GM12878 (cell line): ENCODE data around the gene IFNGR2. TPM values are rescaled to one million over a fixed set of nuclear protein-coding genes. Genes with fewer than 3 reads are reported as not detected.

Experiments used
- ASH2L ChIP-seq: fragments of 300-600, 200-600 bp; sonication (generic); IDR thresholded peaks from 2 replicates; pipeline ENCODE4 v1.6.1; 2017; ENCODE audit warnings: low read depth, mild to moderate bottlenecking, borderline replicate concordance
- BMI1 ChIP-seq: fragments of 450-650 bp; IDR thresholded peaks from 2 replicates; pipeline ENCODE4 v1.6.1; 2016; ENCODE audit warnings: mild to moderate bottlenecking, moderate library complexity, borderline replicate concordance
- CREM ChIP-seq: IDR thresholded peaks from 2 replicates; pipeline ENCODE4 v1.6.1; 2014; ENCODE audit warnings: antibody characterized with exemption, low read depth
- NFIC ChIP-seq: IDR thresholded peaks from 2 replicates; pipeline ENCODE4 v1.6.1; 2012; ENCODE audit warnings: low read depth, mild to moderate bottlenecking, inconsistent platforms, low read length, moderate library complexity
- NFXL1 ChIP-seq: fragments of 450-650 bp; IDR thresholded peaks from 2 replicates; pipeline ENCODE4 v1.6.1; 2017; ENCODE audit warnings: antibody characterized with exemption, mild to moderate bottlenecking, borderline replicate concordance
- NR2C2 ChIP-seq: IDR thresholded peaks from 2 replicates; pipeline ENCODE4 v1.6.1; 2011; ENCODE audit warnings: borderline replicate concordance, low read depth; ENCODE audit not compliant: control insufficient read depth, insufficient read length
- RAD51 ChIP-seq: fragments of 450-650 bp; IDR thresholded peaks from 2 replicates; pipeline ENCODE4 v1.6.1; 2016; ENCODE audit warnings: moderate library complexity, mild to moderate bottlenecking, inconsistent platforms
- SIX5 ChIP-seq: IDR thresholded peaks from 2 replicates; pipeline ENCODE4 v1.6.1; 2011; ENCODE audit warnings: mild to moderate bottlenecking, low read depth, low read length, moderate library complexity; ENCODE audit not compliant: severe bottlenecking
- ZBED1 ChIP-seq: IDR thresholded peaks from 2 replicates; pipeline ENCODE4 v1.6.1; 2016; ENCODE audit warnings: borderline replicate concordance
- ZNF217 ChIP-seq: fragments of 450-650 bp; IDR thresholded peaks from 2 replicates; pipeline ENCODE4 v1.6.1; 2017; ENCODE audit warnings: antibody characterized with exemption, mild to moderate bottlenecking
- polyA plus RNA-seq, 11 experiments: library from polyadenylated mRNA; depleted of rRNA in 4 of 11; unstranded in 6 of 11; stranded (reverse) in 5 of 11; fragments of >200 nt; fragmentation: Nextera tagmentation in 4 of 11; fragmentation: Illumina TruSeq in 1 of 11; extraction: Ambion mirVana in 4 of 11; extraction: Trizol in 1 of 11; gene quantifications; 1 replicate in 1 of 11; 2 replicates in 10 of 11; pipeline versions ENCODE4 v1.2.1 to v1.2.3, GENCODE V29; 2011 to 2016; ENCODE audit warnings: inconsistent platforms in 2 of 11, missing spikeins in 2 of 11, low read depth in 1 of 11
- total RNA-seq, 4 experiments: library from RNA; depleted of rRNA in 3 of 4; stranded (reverse); fragments of >200 nt in 3 of 4; fragmentation: Illumina TruSeq in 1 of 4; extraction: Trizol in 1 of 4; gene quantifications; 2 replicates each; pipeline versions ENCODE4 v1.2.1 to v1.2.3, GENCODE V29; 2013 to 2021
- TF ChIP-seq, protein P1 (sequence below): IDR thresholded peaks from 2 replicates; pipeline ENCODE4 v1.6.1; 2011; ENCODE audit warnings: low read depth, low read length, improper control_type of control experiment, borderline replicate concordance
- TF ChIP-seq, protein P2 (sequence below): IDR thresholded peaks from 2 replicates; pipeline ENCODE4 v1.6.1; 2012; ENCODE audit warnings: mild to moderate bottlenecking, low read depth, low read length
- TF ChIP-seq, protein P3 (sequence below): fragments of 450-650 bp; IDR thresholded peaks from 2 replicates; pipeline ENCODE4 v1.6.1; 2018; ENCODE audit warnings: borderline replicate concordance, mild to moderate bottlenecking; ENCODE audit not compliant: partially characterized antibody
- TF ChIP-seq, protein P4 (sequence below): fragments of 150-350 bp; IDR thresholded peaks from 2 replicates; pipeline ENCODE4 v1.6.1; 2016; ENCODE audit warnings: low read depth, low read length
- TF ChIP-seq, protein P5 (sequence below): fragments of 450-650 bp; IDR thresholded peaks from 2 replicates; pipeline ENCODE4 v1.6.1; 2017; ENCODE audit warnings: mild to moderate bottlenecking, moderate library complexity

IFNGR2 gene
- total and polyA plus RNA-seq, 10 of the 15 experiments (the other 5 are each of a cell fraction or from before 2014, with no cell fraction given): 23.6 to 98.8 (median 77.0) TPM

DNA sequence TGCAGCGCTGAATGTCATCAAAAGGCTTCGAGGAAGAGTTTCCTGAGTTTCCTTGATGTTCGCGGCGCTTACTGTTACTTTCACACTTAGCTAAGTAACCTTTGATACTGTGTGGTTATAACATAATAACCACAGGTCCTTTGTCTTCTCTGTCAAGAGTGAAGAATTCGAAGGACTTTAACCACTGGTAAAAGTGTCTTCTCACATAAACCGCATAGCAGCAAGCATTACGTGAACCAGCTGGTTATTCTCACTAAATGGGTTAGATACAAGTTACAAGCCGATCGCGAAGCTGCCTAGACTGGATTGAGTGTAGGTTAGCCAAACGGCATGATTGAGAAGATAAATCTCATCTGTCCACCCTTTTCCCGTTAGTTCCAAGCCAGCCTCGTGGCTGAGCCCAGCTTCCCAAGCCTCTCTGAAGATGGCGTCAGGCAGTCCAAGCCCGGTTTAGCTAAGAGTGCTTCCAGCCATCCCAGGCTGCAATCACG lies 18.3 kb upstream of the IFNGR2 start (continued):
- TF ChIP-seq ZBED1 (no peak), NFIC (peak; percentile 70; the same call in 1 of the 2 replicates), CREM (0 out of 2 replicates have a peak, but pooled peaks have one; percentile 15), NFXL1 (no peak), BMI1 (peak; percentile 77), ZNF217 (peak; percentile 80), SIX5 (no peak), ASH2L (no peak), NR2C2 (no peak), RAD51 (peak; percentile 64)
- TF ChIP-seq, protein P1, sequence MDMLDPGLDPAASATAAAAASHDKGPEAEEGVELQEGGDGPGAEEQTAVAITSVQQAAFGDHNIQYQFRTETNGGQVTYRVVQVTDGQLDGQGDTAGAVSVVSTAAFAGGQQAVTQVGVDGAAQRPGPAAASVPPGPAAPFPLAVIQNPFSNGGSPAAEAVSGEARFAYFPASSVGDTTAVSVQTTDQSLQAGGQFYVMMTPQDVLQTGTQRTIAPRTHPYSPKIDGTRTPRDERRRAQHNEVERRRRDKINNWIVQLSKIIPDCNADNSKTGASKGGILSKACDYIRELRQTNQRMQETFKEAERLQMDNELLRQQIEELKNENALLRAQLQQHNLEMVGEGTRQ: no peak
- TF ChIP-seq, protein P2, sequence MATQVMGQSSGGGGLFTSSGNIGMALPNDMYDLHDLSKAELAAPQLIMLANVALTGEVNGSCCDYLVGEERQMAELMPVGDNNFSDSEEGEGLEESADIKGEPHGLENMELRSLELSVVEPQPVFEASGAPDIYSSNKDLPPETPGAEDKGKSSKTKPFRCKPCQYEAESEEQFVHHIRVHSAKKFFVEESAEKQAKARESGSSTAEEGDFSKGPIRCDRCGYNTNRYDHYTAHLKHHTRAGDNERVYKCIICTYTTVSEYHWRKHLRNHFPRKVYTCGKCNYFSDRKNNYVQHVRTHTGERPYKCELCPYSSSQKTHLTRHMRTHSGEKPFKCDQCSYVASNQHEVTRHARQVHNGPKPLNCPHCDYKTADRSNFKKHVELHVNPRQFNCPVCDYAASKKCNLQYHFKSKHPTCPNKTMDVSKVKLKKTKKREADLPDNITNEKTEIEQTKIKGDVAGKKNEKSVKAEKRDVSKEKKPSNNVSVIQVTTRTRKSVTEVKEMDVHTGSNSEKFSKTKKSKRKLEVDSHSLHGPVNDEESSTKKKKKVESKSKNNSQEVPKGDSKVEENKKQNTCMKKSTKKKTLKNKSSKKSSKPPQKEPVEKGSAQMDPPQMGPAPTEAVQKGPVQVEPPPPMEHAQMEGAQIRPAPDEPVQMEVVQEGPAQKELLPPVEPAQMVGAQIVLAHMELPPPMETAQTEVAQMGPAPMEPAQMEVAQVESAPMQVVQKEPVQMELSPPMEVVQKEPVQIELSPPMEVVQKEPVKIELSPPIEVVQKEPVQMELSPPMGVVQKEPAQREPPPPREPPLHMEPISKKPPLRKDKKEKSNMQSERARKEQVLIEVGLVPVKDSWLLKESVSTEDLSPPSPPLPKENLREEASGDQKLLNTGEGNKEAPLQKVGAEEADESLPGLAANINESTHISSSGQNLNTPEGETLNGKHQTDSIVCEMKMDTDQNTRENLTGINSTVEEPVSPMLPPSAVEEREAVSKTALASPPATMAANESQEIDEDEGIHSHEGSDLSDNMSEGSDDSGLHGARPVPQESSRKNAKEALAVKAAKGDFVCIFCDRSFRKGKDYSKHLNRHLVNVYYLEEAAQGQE: no peak
- TF ChIP-seq, protein P3, sequence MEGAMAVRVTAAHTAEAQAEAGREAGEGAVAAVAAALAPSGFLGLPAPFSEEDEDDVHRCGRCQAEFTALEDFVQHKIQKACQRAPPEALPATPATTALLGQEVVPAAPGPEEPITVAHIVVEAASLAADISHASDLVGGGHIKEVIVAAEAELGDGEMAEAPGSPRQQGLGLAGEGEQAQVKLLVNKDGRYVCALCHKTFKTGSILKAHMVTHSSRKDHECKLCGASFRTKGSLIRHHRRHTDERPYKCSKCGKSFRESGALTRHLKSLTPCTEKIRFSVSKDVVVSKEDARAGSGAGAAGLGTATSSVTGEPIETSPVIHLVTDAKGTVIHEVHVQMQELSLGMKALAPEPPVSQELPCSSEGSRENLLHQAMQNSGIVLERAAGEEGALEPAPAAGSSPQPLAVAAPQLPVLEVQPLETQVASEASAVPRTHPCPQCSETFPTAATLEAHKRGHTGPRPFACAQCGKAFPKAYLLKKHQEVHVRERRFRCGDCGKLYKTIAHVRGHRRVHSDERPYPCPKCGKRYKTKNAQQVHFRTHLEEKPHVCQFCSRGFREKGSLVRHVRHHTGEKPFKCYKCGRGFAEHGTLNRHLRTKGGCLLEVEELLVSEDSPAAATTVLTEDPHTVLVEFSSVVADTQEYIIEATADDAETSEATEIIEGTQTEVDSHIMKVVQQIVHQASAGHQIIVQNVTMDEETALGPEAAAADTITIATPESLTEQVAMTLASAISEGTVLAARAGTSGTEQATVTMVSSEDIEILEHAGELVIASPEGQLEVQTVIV: no peak
- TF ChIP-seq, protein P4, sequence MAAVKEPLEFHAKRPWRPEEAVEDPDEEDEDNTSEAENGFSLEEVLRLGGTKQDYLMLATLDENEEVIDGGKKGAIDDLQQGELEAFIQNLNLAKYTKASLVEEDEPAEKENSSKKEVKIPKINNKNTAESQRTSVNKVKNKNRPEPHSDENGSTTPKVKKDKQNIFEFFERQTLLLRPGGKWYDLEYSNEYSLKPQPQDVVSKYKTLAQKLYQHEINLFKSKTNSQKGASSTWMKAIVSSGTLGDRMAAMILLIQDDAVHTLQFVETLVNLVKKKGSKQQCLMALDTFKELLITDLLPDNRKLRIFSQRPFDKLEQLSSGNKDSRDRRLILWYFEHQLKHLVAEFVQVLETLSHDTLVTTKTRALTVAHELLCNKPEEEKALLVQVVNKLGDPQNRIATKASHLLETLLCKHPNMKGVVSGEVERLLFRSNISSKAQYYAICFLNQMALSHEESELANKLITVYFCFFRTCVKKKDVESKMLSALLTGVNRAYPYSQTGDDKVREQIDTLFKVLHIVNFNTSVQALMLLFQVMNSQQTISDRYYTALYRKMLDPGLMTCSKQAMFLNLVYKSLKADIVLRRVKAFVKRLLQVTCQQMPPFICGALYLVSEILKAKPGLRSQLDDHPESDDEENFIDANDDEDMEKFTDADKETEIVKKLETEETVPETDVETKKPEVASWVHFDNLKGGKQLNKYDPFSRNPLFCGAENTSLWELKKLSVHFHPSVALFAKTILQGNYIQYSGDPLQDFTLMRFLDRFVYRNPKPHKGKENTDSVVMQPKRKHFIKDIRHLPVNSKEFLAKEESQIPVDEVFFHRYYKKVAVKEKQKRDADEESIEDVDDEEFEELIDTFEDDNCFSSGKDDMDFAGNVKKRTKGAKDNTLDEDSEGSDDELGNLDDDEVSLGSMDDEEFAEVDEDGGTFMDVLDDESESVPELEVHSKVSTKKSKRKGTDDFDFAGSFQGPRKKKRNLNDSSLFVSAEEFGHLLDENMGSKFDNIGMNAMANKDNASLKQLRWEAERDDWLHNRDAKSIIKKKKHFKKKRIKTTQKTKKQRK: no peak
- TF ChIP-seq, protein P5, sequence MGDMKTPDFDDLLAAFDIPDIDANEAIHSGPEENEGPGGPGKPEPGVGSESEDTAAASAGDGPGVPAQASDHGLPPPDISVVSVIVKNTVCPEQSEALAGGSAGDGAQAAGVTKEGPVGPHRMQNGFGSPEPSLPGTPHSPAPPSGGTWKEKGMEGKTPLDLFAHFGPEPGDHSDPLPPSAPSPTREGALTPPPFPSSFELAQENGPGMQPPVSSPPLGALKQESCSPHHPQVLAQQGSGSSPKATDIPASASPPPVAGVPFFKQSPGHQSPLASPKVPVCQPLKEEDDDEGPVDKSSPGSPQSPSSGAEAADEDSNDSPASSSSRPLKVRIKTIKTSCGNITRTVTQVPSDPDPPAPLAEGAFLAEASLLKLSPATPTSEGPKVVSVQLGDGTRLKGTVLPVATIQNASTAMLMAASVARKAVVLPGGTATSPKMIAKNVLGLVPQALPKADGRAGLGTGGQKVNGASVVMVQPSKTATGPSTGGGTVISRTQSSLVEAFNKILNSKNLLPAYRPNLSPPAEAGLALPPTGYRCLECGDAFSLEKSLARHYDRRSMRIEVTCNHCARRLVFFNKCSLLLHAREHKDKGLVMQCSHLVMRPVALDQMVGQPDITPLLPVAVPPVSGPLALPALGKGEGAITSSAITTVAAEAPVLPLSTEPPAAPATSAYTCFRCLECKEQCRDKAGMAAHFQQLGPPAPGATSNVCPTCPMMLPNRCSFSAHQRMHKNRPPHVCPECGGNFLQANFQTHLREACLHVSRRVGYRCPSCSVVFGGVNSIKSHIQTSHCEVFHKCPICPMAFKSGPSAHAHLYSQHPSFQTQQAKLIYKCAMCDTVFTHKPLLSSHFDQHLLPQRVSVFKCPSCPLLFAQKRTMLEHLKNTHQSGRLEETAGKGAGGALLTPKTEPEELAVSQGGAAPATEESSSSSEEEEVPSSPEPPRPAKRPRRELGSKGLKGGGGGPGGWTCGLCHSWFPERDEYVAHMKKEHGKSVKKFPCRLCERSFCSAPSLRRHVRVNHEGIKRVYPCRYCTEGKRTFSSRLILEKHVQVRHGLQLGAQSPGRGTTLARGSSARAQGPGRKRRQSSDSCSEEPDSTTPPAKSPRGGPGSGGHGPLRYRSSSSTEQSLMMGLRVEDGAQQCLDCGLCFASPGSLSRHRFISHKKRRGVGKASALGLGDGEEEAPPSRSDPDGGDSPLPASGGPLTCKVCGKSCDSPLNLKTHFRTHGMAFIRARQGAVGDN: peak; percentile 72
